CD4-positive, CD25-positive, alpha-beta regulatory T cell (primary cell): Measurements from ENCODE around the gene IGF1R. TPM values are rescaled to one million over a fixed set of nuclear protein-coding genes. Genes with fewer than 3 reads are reported as not detected.

Experiments
- ATAC-seq, 2 donors: fragments of 150-1000 bp; cut with Tn5 transposase; one replicate each; pipeline ENCODE4 v1.10.0; 2021; ENCODE audit warnings: low read depth in 2 of 2, moderate number of reproducible peaks in 2 of 2, moderate library complexity in 1 of 2
- DNase-seq, 3 donors: peaks; one replicate each; pipeline versions ENCODE4 v3.0.0 to v3.0.0-alpha.2; 2012 to 2022; ENCODE audit warnings: mixed read lengths in 1 of 3
- H3K27ac ChIP-seq: one replicate; pipeline ENCODE4 v1.7.0; 2013; ENCODE audit warnings: mild to moderate bottlenecking, low read length; ENCODE audit not compliant: insufficient read depth, poor library complexity, severe bottlenecking
- H3K27me3 ChIP-seq: one replicate; pipeline ENCODE4 v1.7.0; 2013; ENCODE audit warnings: low read length; ENCODE audit not compliant: control insufficient read depth, insufficient read depth
- H3K36me3 ChIP-seq: one replicate; pipeline ENCODE4 v1.7.0; 2013; ENCODE audit warnings: mild to moderate bottlenecking, low read length, moderate library complexity; ENCODE audit not compliant: control insufficient read depth, insufficient read depth
- H3K4me1 ChIP-seq: 2 replicates; pipeline ENCODE4 v1.7.0; 2013; ENCODE audit warnings: mild to moderate bottlenecking, low read length; ENCODE audit not compliant: insufficient read depth, control insufficient read depth, poor library complexity, severe bottlenecking
- H3K4me3 ChIP-seq: one replicate; pipeline ENCODE4 v1.7.0; 2013; ENCODE audit warnings: low read depth, mild to moderate bottlenecking, low read length, moderate library complexity
- H3K9me3 ChIP-seq, 2 experiments: 1 replicate in 1 of 2; 2 replicates in 1 of 2; pipeline ENCODE4 v1.7.0; 2013; ENCODE audit warnings: low read length in 2 of 2, mild to moderate bottlenecking in 1 of 2, moderate library complexity in 1 of 2; ENCODE audit not compliant: control insufficient read depth in 2 of 2
- H3K27ac Mint-ChIP-seq, 3 donors: one replicate each; pipeline ENCODE4 v1.8.0; 2020 to 2022; ENCODE audit warnings: mild to moderate bottlenecking in 3 of 3, mixed read lengths in 3 of 3, moderate library complexity in 2 of 3
- H3K27me3 Mint-ChIP-seq: one replicate; pipeline ENCODE4 v1.8.0; 2022; ENCODE audit warnings: mild to moderate bottlenecking, mixed read lengths
- H3K36me3 Mint-ChIP-seq: one replicate; pipeline ENCODE4 v1.8.0; 2020; ENCODE audit warnings: mixed read lengths
- H3K4me1 Mint-ChIP-seq, 4 donors: one replicate each; pipeline ENCODE4 v1.8.0; 2020 to 2022; ENCODE audit warnings: mixed read lengths in 4 of 4, mild to moderate bottlenecking in 1 of 4
- H3K4me3 Mint-ChIP-seq, 4 donors: one replicate each; pipeline ENCODE4 v1.8.0; 2020 to 2022; ENCODE audit warnings: mild to moderate bottlenecking in 4 of 4, mixed read lengths in 4 of 4, moderate library complexity in 3 of 4
- H3K9me3 Mint-ChIP-seq, 7 donors: one replicate each; pipeline ENCODE4 v1.8.0; 2020 to 2022; ENCODE audit warnings: mixed read lengths in 7 of 7, mild to moderate bottlenecking in 3 of 7, moderate library complexity in 2 of 7
- polyA plus RNA-seq, 4 donors: library from polyadenylated mRNA; unstranded; fragments of 300-500 nt; fragmentation: Illumina TruSeq; gene quantifications; one replicate each; pipeline ENCODE4 v1.2.3, GENCODE V29; 2021
- total RNA-seq: library from RNA; stranded (reverse); gene quantifications from one replicate; pipeline ENCODE4 v1.2.3, GENCODE V29; 2022

IGF1R gene
- total and polyA plus RNA-seq, 5 donors from 2014 or later = 1.6 to 14.2 (median 3.6) TPM

DNA sequence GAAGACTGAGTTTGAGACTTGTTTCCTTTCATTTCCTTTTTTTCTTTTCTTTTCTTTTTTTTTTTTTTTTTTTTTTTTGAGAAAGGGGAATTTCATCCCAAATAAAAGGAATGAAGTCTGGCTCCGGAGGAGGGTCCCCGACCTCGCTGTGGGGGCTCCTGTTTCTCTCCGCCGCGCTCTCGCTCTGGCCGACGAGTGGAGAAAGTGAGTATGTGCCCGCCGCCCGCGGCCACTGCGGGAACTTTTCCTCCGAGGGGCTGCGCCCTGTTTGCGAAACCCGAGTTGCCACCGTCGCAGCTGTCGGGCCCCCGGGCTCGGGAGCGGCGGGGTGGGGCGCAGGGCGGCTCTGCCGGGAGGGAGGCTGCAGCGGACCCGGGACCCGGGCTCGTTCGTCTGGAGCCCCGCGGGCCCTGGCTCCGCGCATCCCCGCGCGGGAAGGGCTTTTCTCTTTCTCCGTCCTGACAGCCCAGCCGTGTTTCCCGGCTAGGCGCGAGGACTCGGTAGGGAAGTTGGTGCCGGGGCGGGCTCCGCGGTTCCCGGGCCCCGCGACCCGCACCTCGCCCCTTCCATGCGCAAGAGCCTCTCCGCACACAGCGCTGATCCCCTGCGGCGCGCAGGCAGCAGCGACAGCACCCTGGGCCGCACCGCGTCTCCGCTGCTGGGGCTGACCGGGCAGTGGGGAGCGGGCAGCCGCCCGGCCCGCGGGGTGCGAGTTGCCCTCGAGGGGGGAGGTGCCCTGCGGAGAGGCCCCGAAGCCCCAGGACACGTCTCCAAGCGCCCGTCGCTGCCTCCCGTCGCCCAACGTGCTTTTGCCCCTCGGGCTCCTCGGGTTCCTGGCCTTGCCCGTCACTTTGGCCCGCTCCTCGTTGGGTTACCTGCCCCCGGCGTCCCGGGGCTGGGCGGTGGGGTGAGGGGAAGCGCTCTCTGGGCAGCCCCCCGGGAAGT, 1.4 kb downstream of the IGF1R start:
- Mint-ChIP-seq H3K4me1 (peaks cover 0 to 39% (median 28%) of the 10 kb centered on the region in 4 donors), H3K36me3 (no peaks in the 10 kb centered on the region), H3K4me3 (peak overlapping the region; percentile 93 to 95 (median 94)), H3K9me3 (peaks cover 0 to 5% (median 0%) of the 10 kb centered on the region in 7 donors), H3K27ac (peak overlapping the region; percentile 74 to 99 (median 98)), H3K27me3 (peaks cover 58% of the 10 kb centered on the region)
- DNase-seq = peak; percentile 25 to 46 (median 38)
- H3K27me3 ChIP-seq = peaks cover 38% of the 10 kb centered on the region
- peak overlapping the region; percentile 51 for H3K4me3 ChIP-seq
- H3K36me3 ChIP-seq = no peaks in the 10 kb centered on the region
- H3K27ac ChIP-seq = peak overlapping the region; percentile 80
- H3K4me1 ChIP-seq = peaks cover 36% of the 10 kb centered on the region
- no peak for ATAC-seq
- no peaks in the 10 kb centered on the region for H3K9me3 ChIP-seq

DNA sequence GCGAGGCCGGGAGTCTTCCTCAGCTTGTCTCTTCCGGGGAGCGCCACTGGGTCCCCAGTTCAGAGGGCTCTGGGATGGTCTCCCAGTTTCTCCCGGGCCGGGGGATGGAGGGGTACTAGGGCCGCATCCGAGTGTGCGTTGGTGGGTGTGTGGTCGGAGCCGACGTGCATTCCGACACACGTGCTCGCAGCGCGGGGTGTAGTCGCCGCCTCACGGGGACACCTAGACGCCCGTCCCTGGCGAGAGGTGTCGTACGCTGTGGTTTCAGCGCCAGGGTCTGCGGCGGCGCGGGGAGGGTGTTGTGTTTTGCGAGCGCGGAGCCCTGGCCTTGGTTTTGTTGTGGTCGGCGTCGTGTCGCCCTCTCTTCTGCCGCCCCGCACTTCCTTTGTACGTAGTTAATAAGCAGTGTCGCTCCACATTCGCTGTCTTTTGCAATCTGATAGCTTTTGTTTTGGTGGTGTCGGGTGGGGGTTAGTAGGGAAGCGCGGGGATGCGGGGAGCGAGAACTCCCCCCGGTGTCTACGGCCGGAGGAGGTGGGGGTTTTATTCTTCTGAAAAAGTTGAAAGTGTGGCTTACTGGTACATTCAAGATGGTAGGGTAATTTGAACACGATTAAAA, 2.2 kb downstream of the IGF1R start:
- Histone ChIP-seq H3K27ac (peak overlapping the region; percentile 80), H3K36me3 (no peaks in the 10 kb centered on the region), H3K27me3 (peaks cover 35% of the 10 kb centered on the region), H3K9me3 (no peaks in the 10 kb centered on the region), H3K4me1 (peaks cover 39% of the 10 kb centered on the region), H3K4me3 (peak overlapping the region; percentile 66)
- peaks cover 60% of the 10 kb centered on the region for H3K27me3 Mint-ChIP-seq
- peak overlapping the region; percentile 93 to 95 (median 94) for H3K4me3 Mint-ChIP-seq
- peak overlapping the region; percentile 98 to 99 (median 99) for H3K27ac Mint-ChIP-seq
- DNase-seq (peak; percentile 40 to 69 (median 63)), ATAC-seq (peak in 1 of 2 donors; percentile 4)
- H3K4me1 Mint-ChIP-seq = peaks cover 0 to 45% (median 32%) of the 10 kb centered on the region in 4 donors
- H3K36me3 Mint-ChIP-seq = no peaks in the 10 kb centered on the region
- peaks cover 0 to 5% (median 0%) of the 10 kb centered on the region in 7 donors for H3K9me3 Mint-ChIP-seq

DNA sequence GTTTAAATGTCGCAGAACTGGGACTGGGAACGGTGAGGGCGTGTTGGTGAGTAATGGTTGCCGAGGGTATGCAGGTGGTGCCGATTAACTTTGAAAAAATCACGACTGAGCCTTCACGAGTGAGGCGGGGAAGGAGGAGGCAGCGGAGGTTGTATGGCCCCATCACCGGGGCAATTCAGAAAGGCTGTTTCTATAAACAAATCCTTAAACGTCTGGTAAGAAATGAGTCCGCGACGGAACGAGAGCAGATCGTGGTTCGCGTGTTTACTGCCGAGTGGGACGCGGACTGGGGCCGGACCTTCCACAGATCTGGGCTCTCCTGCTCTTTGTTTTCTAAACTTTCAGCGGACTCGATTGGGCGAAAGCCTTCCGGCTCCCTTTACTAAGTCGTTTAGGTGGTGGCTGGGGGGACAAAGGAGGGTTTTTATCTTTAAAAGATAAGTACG, 2.7 kb downstream of the IGF1R start:
- H3K27ac ChIP-seq = peak overlapping the region; percentile 80
- H3K27me3 Mint-ChIP-seq = peaks cover 54% of the 10 kb centered on the region
- peak; percentile 11 to 47 (median 43) for DNase-seq
- no peaks in the 10 kb centered on the region for H3K36me3 ChIP-seq
- peak overlapping the region; percentile 66 for H3K4me3 ChIP-seq
- no peak for ATAC-seq
- peak overlapping the region; percentile 93 to 95 (median 94) for H3K4me3 Mint-ChIP-seq
- H3K4me1 Mint-ChIP-seq = peaks cover 0 to 51% (median 32%) of the 10 kb centered on the region in 4 donors
- H3K9me3 Mint-ChIP-seq = peaks cover 0 to 5% (median 0%) of the 10 kb centered on the region in 7 donors
- H3K27me3 ChIP-seq = peaks cover 32% of the 10 kb centered on the region
- H3K27ac Mint-ChIP-seq = peak overlapping the region; percentile 98 to 99 (median 99)
- H3K36me3 Mint-ChIP-seq = no peaks in the 10 kb centered on the region
- H3K4me1 ChIP-seq = peaks cover 39% of the 10 kb centered on the region
- no peaks in the 10 kb centered on the region for H3K9me3 ChIP-seq

DNA sequence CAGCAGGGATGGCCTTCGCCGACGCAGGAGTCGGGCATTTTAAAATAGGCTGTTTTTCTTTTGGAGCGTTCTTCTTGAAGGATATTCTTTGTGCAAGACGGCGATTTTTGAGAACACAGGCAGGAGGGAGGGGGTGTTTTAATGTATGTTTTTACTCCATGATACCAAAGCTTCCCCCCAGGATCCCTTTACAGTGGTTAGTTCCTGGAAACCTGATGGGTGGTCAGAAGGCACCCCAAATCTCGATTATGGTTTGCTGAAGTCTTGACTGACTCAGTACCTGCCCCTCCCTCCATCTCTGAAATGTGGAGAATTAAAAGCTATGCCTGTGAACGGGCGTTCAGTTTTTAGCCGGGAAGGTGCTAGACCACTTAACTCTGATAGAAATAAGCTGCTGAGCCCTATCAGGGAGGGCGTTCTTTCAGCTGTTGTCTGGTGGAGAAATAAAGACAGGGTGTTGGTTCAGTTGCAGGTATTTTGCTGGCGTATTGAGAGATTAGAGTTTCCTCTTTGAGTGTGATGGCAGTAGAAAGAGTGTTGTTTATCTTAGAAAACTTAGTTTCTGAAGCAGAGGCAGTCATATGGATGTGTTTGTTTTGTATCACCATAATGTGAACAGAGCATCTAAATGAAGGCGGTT, 3.4 kb downstream of the IGF1R start:
- peak overlapping the region; percentile 80 for H3K27ac ChIP-seq
- DNase-seq = peak in 2 of 3 donors; percentile 50 to 53
- ATAC-seq = peak in 1 of 2 donors; percentile 2
- peak overlapping the region; percentile 66 for H3K4me3 ChIP-seq
- peaks cover 36% of the 10 kb centered on the region for H3K4me1 ChIP-seq
- H3K4me1 Mint-ChIP-seq = peaks cover 0 to 51% (median 30%) of the 10 kb centered on the region in 4 donors
- peak overlapping the region; percentile 93 to 95 (median 94) for H3K4me3 Mint-ChIP-seq
- no peaks in the 10 kb centered on the region for H3K9me3 ChIP-seq
- H3K9me3 Mint-ChIP-seq = peaks cover 0 to 5% (median 0%) of the 10 kb centered on the region in 7 donors
- H3K27me3 Mint-ChIP-seq = peaks cover 53% of the 10 kb centered on the region
- H3K27me3 ChIP-seq = peaks cover 29% of the 10 kb centered on the region
- H3K36me3 Mint-ChIP-seq = no peaks in the 10 kb centered on the region
- peak overlapping the region; percentile 98 to 99 (median 99) for H3K27ac Mint-ChIP-seq
- no peaks in the 10 kb centered on the region for H3K36me3 ChIP-seq

DNA sequence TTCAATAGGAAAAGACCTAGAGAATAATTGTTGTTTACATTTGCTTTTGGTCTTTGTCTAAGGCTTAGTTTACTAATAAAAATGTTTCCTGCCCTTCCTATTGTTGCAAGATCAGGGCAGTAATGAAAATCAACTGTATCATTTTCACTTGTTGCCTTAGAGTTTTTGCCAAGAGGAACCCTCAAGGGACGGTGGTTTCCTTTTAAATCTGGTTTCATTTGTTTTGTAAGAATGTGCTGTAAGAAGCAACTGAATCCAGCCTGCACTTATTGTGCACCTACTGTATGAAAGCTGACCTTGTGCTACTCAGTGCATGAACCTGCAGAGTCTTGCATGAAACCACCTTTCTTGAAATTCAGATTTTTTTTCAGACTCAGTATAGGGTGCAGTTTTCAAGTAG, 5.3 kb downstream of the IGF1R start:
- Histone ChIP-seq H3K4me3 (no peak overlapping the region), H3K27me3 (peaks cover 36% of the 10 kb centered on the region), H3K9me3 (no peaks in the 10 kb centered on the region), H3K4me1 (peaks cover 26% of the 10 kb centered on the region), H3K36me3 (no peaks in the 10 kb centered on the region), H3K27ac (no peak overlapping the region)
- ATAC-seq (no peak), DNase-seq (peak in 1 of 3 donors; percentile 7)
- peaks cover 0 to 5% (median 0%) of the 10 kb centered on the region in 7 donors for H3K9me3 Mint-ChIP-seq
- H3K4me1 Mint-ChIP-seq = peaks cover 0 to 61% (median 27%) of the 10 kb centered on the region in 4 donors
- peak overlapping the region in 1 of 3 donors; percentile 12 for H3K27ac Mint-ChIP-seq
- H3K27me3 Mint-ChIP-seq = peaks cover 52% of the 10 kb centered on the region
- no peak overlapping the region for H3K4me3 Mint-ChIP-seq
- no peaks in the 10 kb centered on the region for H3K36me3 Mint-ChIP-seq

DNA sequence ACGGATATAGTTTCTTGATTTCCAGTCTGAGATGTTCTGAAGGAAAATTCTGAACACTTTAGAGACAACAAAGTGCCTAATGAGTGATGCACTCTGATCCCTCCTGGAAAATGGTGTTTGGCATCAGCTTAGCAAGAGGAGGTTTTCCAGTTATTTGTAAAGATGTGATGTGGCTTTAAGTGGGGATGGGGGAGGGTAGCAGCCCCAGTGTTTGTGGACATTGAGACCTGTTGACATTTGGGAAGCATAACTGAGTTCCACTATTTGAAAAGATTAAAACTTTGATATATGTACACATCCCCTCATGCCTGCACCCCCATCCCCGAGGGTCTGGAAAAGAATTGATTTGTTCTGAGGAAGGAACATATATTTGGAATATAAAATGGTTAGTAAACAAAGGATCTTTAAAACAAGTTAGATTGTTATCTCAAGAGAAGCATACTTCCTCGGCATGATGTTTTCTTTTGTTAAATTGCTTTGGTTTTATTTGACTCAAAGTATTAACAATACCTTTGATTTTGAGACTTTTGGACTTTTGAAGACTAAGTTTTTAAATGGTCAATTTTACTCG, 6.5 kb downstream of the IGF1R start:
- peaks cover 19% of the 10 kb centered on the region for H3K4me1 ChIP-seq
- H3K9me3 ChIP-seq = no peaks in the 10 kb centered on the region
- no peak for ATAC-seq
- peaks cover 0 to 65% (median 28%) of the 10 kb centered on the region in 4 donors for H3K4me1 Mint-ChIP-seq
- no peaks in the 10 kb centered on the region for H3K36me3 ChIP-seq
- H3K27ac Mint-ChIP-seq = no peak overlapping the region
- no peak overlapping the region for H3K4me3 ChIP-seq
- peaks cover 36% of the 10 kb centered on the region for H3K27me3 ChIP-seq
- no peak overlapping the region for H3K27ac ChIP-seq
- H3K9me3 Mint-ChIP-seq = peaks cover 0 to 5% (median 0%) of the 10 kb centered on the region in 7 donors
- H3K27me3 Mint-ChIP-seq = peaks cover 52% of the 10 kb centered on the region
- H3K36me3 Mint-ChIP-seq = no peaks in the 10 kb centered on the region
- DNase-seq = no peak
- H3K4me3 Mint-ChIP-seq = no peak overlapping the region

DNA sequence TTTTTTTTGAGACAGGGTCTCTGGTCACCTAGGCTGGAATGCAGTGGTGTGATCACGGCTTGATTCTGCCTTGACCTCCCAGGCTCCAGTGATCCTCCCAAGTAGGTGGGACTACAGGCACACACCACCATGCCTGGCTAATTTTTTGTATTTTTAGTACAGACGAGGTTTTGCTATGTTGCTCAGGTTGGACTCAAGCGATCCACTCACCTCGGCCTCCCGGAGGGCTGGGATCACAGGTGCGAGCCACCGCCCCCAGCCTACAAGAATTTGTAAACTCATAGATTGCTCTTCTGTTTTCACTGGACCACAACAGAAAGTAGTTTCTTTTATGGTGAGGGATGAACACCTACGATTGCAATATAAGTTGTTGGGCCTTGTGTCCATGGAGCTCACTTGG, 7.4 kb downstream of the IGF1R start:
- DNase-seq (no peak), ATAC-seq (no peak)
- H3K4me1 Mint-ChIP-seq = peaks cover 0 to 67% (median 26%) of the 10 kb centered on the region in 4 donors
- no peak overlapping the region for H3K27ac Mint-ChIP-seq
- Histone ChIP-seq H3K27ac (no peak overlapping the region), H3K4me3 (no peak overlapping the region), H3K9me3 (no peaks in the 10 kb centered on the region), H3K4me1 (peaks cover 11% of the 10 kb centered on the region), H3K27me3 (peaks cover 36% of the 10 kb centered on the region), H3K36me3 (no peaks in the 10 kb centered on the region)
- H3K27me3 Mint-ChIP-seq = peaks cover 47% of the 10 kb centered on the region
- H3K36me3 Mint-ChIP-seq = peaks cover 1% of the 10 kb centered on the region
- H3K4me3 Mint-ChIP-seq = no peak overlapping the region
- H3K9me3 Mint-ChIP-seq = peaks cover 0 to 5% (median 0%) of the 10 kb centered on the region in 7 donors
